NCI-H1694 (cell line): ENCODE results near the gene GYS1.

Source experiments
- DNase-seq: peaks from one replicate; lab custom pipeline; 2025; lab: John Stamatoyannopoulos, UW

GYS1 gene

DNA sequence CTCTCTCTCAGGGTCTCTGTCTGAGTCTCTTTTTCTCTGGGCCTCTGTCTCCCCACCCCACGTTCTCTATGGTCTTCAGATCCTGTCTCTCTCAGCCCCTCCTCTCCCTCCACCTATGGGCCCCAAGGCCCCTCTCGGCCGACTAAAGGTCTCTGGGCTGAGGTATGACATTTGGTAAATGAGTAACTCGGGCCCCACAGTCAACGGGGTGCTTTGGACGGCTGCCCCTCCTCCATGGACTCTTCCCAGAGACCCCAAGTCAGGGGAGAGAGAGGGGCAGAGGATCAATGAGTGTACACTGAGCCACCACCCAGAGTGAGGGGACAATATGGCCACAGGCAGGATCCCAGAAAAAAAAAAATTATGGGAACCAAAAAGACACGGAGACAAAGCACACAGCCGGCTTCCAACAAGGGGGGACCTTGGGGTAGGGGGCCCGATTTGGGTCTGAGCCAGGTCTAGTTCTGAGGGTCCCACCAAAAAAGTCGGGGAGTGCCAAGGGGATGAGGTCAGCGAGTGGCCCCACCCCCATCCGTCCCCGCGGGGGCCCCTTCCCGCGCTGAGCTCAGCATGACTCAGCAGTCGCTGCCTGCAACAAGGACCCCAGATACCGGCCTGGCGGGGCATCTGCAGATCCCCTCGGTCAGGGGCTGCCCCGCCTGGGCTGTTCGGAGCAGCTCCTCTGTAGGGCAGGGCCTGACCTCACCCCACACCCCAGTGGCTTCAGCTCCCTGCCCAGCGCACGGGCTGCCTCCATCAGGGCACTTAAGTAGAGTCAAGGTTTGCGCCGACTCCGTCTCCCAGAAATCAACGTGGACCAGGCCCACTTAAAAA, 29.5 kb downstream of the GYS1 start:
- no peak for DNase-seq

GRCh38 chr19:48962849-48963165, 30.3 kb downstream of the GYS1 start:
- no peak for DNase-seq

DNA sequence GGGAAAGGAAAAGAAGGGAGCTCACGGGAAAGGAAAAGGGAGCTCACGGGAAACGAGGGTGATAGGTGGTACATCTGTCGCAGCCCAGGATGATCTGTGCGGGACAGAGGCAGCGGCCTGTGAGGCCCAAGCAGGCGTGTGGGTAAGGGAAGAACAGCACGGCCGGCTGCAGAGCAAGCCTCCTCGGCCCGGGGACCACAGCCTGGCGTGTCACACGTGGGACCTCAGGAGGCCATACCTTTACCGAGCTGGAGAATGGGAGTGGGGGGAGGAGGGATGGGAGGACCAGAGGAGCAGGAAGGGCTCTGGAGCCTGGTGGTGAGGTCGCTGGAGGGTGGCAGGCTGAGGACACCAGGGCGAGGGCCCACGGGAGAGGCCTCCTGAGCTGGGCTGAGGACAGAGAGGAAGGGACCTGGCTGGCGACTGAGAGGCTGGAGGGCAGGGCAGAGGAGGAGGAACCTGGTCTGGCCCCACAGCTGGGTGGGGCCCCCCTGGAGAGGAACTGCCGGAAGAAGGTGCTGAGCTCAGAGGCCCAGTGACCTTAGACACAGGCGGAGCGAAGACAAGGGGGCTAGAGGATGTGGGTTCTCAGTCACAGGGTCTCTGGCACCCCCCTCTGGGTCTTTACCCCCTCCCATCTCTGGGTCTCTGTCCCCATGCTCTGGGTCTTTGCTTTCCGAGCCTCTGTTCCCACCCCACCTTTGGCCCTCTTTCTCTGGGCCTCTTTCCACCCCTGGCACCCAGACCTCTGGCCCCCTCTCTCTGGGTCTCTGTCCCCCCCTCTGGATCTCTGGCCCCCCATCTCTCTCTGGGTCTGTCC, 30.9 kb downstream of the GYS1 start:
- no peak for DNase-seq

GRCh38 chr19:48961673-48962028, 31.5 kb downstream of the GYS1 start:
- no peak for DNase-seq

- DNase-seq = no peak
These were observed 32.0 kb downstream of the GYS1 start for GRCh38 chr19:48961051-48961649.

GRCh38 chr19:48959341-48960239, 33.5 kb downstream of the GYS1 start:
- no peak for DNase-seq

DNA sequence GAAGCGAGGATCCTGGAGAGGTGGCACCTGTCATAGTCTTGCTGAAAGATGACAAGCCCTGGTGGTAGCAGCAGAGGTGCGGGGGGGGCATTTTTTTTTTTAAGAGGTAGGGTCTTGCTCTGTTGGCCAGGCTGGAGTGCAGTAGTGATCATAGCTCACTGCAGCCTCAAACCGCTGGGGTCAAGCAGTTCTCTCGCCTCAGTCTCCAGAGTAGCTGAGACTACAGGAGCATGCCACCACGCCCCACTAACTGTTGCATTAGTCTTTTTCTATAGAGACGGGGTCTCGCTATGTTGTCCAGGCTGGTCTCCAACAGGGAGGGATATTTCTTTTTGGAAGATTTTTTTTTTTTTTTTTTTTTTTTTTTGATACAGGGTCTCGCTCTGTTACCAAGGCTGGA, 35.1 kb downstream of the GYS1 start:
- no peak for DNase-seq

- no peak for DNase-seq
These were observed 37.7 kb downstream of the GYS1 start for GRCh38 chr19:48955308-48955958.

GRCh38 chr19:48954595-48955307, 38.4 kb downstream of the GYS1 start, which contains the start of gene BAX:
Gene BAX (plus strand): TSS chr19:48954875. CDS start chr19:48954929, 54 bp downstream.
- peak; percentile 97 for DNase-seq

- no peak for DNase-seq
These were observed 39.0 kb downstream of the GYS1 start for GRCh38 chr19:48953990-48954594.

DNA sequence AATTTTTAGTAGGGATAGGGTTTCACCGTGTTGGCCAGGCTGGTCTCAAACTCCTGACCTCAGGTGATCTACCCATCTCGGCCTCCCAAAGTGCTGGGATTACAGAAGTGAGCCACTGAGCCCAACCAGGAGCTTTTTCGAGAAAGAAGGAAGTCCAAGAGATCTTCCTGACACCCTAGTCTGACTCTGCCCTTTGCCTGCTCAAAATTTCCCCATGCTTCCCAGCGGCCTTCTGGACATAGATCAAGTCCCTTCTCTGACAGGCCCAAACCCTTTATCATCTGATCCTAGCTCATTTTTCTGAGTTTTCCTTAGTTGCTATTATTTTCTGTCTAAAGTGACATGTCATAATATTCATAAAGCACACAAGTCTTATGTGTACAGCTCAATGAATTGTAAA, 40.0 kb downstream of the GYS1 start:
- DNase-seq = no peak

- no peak for DNase-seq
These were observed 42.1 kb downstream of the GYS1 start for GRCh38 chr19:48950830-48951519.

- DNase-seq = no peak
These were observed 43.0 kb downstream of the GYS1 start for GRCh38 chr19:48950159-48950558.

GRCh38 chr19:48947258-48947542, 45.9 kb downstream of the GYS1 start:
- DNase-seq = no peak

DNA sequence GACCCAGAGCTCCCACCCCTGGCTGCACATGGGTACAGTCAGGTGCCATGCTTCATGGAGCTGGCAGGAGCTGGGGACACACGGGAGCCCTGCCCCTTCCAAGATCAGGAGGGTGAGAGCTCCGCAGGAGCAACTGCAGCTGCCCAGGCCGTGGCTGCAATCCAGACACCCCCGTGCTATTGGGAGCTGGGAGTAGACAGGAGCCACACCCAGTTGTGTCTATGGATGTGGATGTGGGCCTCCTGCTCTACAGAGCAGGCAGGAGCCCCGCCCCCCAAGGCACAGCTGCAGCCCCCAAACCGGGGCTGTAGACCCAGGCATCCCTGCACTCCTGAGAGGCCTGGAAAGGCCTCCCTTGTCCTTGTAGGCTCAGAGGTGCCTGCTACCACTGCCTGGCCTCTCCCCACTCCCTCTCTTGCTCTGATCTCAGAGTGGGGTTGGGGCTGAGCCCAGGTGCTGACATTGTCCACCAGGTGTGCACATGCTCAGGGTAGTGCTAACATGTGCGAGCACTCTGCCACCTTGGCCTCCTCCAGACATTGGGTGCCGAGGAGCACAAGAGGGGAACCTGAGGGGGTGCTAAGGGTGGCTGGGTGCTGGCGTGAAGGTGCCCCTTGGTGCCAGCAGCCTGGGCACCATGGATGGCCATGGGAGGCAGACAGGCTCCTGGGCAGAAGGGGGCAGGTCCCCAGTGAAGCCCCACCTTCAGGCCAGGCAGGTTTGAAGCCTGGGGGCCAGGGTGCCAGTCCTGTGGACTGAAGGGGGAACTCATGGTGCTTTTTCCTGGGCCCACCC, 46.4 kb downstream of the GYS1 start:
- no peak for DNase-seq

GRCh38 chr19:48945817-48946216, 47.3 kb downstream of the GYS1 start:
- no peak for DNase-seq

DNA sequence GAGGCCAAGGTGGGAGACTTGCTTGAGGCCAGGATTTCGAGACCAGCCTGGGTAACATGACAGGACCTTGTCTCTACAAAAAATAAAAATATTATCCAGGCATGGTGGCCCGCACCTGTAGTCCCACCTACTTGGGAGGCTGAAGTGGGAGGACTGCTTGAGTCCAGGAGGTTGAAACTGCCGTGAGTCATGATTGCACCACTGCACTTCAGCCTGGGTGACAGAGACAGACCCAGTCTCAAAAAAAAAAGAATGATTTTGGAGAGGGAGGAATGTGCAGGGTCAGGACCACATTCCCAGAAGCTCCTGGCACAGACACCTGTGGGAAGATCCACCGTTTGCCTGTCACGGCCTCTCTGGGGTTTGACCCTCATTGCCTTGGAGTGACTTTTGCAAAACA, 47.7 kb downstream of the GYS1 start:
- no peak for DNase-seq

DNA sequence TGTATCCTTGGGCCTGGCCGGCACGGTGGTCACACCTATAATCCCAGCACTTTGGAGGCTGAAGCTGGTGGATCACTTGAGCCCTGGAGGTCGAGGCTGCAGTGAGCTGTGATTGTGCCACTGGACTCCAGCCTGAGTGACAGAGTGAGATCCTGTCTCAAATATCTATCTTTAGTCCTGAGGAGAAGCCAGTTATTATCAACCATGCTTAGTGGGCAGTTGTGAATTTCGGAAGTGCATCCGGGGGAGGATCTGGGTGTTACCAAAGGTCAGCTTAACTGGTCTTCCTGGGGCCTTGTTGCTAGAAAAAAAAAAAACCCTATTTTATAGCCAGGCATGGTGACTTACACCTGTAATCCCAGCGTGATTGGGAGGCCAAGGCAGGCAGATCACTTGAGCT, 50.0 kb downstream of the GYS1 start:
- DNase-seq = no peak

GRCh38 chr19:48940902-48941301, 52.2 kb downstream of the GYS1 start:
- no peak for DNase-seq
